Measurements from ENCODE around the gene SKIC2.
A peak's percentile ranks its signal among the peaks of the same experiment; 100 is the strongest.
"Not testable (repeated sequence)": the region's sequence is repeated elsewhere in the genome, so short reads cannot be mapped to it uniquely, and the experiment has no call there.

SKIC2 gene

DNA sequence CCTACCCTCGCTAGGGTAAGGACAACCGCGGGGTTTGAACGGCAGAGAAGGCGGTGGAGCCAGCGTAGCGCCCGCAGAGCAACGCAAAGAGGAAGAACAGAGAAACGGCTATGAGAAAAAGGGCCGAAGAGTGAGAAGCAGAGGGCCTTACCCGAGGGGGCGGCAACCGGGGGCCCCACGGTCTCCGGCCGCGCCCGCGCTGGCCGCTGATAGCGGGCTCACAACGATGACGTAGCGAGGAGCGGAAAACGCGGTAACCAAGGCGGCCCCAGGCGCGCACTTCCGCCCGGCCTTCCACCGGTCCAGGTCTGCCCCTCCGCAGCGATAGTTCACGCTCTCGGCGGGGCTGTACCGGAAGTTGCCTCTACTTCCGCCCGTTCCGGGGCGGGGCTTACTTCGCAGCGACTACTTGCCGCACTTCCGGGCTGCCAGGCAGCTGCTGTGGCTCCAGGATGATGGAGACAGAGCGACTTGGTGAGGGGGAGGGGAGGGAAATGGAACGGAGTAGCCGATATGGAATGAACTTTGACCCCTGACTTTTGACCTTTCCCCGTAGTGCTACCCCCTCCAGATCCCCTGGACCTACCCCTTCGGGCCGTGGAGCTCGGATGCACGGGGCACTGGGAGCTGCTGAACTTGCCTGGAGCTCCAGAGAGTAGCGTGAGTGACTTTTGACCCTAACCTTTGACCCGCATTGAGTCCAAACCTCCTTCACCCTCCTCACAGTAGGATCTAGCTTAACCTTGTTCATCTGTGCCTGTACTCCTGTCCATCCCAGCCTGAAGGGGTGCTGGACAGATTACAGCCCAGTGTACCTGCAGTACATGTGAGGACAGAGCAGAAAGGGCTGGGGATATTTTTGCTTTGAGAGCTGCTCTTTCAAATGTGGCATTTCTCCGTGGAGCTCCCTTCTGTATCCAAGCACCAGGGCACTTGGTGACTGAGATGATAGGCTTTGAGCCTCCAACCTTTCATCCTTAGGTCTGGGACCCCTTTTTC is at the start of gene SKIC2, which contains the start of gene NELFE:
SKIC2 (plus strand) TSS at position 435 of the 999 bp plus-strand sequence; CDS start at position 453, 18 bp downstream.
NELFE (minus strand) TSS at position 231 of the 999 bp plus-strand sequence. CDS start 525 bp downstream, outside the sequence.
- DNase-seq, result peak; percentile 95

DNA sequence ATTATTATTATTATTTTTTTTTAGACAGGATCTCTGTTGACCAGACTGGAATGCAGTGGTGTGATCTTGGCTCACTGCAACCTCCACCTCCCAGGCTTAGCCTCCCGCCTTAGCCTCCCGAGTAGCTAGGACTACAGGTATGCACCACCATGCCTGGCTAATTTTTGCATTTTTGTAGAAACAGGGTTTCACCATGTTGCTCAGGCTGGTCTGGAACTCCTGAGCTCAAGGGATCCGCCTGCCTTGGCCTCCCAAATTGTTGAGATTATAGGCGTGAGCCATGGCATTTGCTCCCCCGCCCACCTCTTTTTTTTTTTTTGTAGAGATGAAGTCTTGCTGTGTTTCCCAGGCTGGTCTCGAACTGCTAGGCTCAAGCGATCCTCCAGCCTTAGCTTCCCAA is 49.7 kb upstream of the SKIC2 start:
- not testable (repeated sequence) for DNase-seq

DNA sequence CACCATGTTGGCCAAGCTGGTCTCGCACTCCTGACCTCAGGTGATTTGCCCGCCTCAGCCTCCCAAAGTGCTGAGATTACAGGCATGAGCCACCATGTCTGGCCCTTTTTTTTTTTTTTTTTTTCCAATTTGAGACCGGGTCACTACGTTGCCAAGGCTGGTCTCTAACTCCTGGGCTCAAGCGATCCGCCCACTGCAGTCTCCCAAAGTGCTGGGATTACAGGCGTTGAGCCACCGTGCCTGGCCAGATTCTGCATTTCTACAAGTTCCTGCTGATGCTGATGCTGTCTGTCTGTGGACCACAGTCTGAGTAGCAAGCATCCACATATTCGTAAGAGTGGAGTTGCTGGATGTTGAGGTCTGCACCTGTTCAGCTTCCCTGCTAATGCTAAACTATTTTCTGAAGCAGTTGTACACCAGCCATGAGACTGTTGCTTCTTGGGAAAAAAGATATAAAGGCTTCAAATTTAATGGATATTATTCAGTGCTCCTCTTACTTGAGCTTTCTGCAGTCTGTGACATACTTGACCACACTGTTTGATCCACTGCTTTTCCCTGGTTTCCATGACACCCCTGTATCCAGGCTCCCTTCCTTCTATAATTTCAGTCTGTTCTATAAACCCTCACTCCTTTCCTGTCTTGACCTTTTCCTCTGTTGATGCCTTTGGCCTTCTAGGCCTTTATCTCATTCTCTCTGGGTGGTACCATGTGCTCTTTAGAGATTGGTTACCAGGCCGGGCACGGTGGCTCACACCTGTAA is 47.0 kb upstream of the SKIC2 start:
- no peak for DNase-seq

DNA sequence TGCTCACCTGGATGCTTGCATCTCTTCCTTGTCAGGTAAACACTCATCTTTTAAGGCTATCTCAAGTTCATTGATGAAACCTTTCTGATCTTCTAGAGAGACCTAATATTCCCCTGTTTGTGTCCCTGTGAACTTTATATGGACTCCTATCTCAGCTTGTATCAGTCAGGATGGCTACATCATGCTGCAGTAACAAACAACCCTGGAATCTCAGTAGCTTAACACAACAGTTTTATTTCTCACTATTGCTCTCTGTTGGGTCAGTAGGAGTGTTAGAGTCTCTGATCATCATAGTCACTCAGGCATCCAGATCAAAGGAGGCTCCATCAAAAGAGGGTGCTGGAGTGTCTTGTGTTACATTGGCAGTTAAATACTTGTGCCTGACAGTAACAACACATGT is 43.6 kb upstream of the SKIC2 start:
- no peak for DNase-seq

DNA sequence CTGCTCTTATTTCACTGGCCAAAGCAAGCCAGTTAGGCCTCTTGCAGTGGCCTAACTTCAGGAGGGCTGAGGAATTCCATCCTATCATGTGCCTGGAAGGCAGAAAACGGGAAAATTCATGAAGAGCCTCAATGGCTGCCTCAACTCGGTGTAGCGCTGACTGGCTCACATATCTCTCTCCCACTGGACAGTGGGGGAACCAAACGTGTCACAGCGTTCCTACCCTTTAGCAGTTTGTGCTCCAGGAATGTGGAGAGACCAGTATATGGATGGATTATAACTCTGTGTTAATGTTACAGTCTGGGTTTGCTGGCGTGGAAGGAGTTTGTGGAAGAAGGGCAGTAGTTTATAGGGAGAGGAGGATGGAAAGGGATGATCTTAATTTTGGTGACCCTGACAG is 43.2 kb upstream of the SKIC2 start:
- DNase-seq, result no peak

DNA sequence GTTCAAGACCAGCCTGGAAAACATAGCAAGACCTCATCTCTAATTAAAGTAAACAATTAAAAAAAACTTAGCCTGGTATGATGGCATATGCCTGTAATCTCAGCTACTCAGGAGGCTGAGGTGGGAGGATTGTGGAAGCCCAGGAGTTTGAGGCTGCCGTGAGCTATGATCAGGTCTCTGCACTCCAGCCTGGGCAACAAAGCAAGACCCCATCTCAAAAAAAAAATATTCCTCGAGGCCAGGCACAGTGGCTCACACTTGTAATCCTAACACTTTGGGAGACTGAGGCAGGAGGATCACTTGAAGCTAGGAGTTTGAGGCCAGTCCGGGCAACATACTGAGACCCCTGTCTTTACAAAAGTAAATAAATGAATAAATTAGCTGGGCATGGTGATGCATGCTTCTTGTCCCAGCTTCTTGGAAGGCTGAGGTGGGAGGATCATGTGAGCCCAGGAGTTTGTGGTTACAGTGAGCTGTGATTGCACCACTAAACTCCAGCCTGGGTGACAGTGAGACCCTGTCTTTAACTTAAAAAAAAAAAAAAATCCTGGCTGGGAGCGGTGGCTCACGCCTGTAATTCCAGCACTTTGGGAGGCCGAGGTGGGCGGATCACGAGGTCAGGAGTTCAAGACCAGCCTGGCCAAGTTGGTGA is 40.8 kb upstream of the SKIC2 start:
- no peak for DNase-seq

DNA sequence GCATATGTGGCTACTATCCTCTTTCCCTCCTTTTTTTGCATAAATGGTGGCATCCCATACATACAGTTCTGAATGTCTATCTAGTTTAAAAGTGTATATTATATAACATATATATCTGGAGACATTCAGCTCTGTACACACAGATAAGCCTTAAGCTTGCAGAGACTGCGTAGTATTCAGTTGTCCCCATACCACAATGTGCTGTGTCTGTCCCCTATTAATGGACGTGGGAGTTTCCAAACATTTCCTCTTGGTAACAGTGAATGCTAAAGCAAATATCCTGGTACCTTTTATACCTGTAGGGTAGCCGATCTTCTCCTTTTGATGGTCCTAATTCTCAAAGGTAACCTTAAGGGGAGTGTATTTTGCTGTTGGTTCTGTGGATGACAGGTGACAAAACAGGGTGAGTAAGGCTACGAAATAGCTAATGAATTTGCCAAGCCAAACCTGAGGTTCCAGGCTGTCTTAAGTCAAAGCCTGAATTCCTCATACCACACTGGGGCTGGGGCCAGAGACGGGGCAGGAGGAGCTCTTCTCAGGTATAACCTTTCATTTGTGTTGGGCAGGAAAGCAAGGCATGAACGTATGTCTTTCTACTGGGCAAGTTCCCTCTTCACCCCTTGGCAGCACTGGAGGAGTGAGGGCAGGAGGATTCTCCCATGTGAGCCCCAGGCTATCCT is 39.2 kb upstream of the SKIC2 start:
- no peak for DNase-seq

DNA sequence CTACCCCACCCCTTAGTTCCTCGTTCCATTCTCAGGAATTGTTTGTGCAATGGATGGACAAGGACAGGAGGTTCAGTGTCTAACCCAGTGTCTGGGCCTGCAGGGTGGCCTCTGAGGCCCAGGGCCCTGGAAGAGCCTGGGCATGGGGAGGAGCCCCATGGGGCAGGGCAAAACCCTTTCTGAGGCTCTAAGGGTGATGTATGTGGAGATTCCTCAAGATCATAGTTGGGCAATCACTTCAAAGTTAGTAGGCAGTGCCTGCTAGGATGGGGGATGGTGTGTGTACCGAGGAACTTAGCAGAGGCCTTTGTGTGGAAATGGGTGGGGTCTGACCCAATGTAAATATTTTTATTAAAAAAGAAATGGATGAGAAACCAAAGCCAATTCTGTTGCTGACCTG is 38.2 kb upstream of the SKIC2 start:
- DNase-seq, result no peak

DNA sequence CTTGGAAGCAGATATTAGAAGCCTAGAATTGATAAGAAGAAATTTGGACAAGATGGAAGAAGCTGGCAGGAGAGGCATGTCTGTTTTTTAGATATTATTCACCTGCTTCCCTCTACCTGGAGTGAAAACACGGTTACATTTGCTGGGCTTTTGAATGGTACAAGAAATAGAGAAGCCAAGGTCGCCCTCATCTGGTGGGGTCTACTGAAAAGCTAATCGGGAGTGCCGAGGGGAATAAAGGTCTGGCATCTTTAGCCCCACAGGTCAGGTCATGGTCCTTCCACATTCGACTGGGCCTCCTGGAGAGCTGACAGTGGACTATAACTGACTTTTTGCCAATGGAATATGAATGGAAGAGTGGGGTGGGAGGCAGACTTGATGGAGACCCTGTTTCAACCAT is 36.0 kb upstream of the SKIC2 start:
- no peak for DNase-seq

DNA sequence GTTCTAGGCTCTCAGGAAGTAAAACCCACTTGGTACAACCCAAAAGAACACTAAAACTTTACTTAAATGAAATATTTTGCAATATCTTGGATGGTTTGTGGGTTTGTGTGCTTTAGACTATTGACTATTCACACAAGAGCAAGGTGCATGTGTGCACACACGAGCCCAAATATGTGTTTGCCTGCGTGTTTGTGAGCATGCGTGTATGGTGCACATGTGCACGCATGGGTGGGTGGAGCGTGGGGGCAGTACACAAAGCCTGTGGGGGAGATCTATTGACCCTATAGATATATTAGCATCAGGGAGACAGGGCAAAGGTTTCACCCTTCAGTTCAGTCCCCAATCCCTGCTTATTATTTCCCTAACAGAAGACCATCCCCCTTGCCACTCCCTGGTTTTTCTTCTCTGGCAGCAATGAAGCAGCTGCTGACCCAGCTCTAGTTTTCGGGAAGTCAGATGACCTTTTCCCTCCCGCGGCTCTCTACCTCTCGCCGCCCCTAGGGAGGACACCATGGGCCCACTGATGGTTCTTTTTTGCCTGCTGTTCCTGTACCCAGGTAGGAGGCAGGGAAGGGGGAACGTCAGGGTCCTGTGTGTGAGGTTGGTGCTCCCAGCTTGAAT is 31.6 kb upstream of the SKIC2 start, which contains the start of gene C2:
C2 (plus strand) TSS at position 476 of the 621 bp plus-strand sequence; CDS start at position 512, 36 bp downstream.
- no peak for DNase-seq

DNA sequence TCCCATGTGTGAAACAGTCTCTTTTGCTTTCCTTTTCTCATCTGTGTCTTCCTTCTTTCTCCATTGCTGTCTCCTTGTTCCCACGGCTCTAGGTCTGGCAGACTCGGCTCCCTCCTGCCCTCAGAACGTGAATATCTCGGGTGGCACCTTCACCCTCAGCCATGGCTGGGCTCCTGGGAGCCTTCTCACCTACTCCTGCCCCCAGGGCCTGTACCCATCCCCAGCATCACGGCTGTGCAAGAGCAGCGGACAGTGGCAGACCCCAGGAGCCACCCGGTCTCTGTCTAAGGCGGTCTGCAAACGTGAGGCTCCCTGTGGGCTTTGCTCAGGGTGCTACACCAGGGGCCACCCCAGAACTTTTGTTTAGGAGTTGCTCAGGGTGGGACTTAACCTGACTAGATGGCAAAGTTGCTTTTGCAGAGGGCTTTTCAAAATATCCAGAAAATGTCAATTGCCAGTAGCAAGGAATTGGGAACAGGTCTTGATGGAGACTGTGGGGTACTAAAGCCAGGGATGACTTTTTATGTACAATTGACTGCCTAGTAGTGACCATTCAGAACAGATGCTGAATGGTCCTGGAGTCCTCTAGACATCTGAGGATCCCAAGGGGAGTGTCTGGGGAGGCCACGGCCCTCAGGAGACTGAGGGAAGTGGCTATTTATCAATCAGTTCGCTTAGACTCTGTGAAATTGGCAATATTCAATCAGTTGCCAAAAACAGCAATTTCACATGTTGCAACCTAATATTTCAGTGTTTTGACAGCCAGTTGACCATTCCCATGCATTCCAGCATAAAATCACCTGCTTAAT is 30.9 kb upstream of the SKIC2 start:
- DNase-seq, result no peak

DNA sequence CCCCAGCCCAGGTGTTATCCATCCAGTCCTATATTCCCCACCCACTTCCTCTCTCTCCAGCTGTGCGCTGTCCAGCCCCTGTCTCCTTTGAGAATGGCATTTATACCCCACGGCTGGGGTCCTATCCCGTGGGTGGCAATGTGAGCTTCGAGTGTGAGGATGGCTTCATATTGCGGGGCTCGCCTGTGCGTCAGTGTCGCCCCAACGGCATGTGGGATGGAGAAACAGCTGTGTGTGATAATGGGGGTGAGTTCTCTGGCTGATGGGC is 30.4 kb upstream of the SKIC2 start:
- DNase-seq, result no peak

DNA sequence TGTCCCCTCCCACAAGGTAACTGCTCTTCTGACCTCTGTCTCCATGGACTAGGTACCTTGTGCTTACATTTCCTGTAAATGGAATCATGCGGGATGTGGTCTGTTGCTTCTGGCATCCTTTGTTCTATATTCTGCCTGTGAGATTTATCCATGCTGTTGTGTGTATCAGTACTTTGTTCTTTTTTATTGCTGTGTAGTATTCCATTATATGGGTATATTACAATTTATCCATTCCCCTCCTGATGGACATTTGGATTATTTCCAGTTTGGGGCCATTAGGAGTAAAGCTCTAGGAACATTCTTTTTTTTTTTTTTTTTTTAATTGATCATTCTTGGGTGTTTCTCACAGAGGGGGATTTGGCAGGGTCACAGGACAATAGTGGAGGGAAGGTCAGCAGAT is 28.0 kb upstream of the SKIC2 start:
- no peak for DNase-seq

DNA sequence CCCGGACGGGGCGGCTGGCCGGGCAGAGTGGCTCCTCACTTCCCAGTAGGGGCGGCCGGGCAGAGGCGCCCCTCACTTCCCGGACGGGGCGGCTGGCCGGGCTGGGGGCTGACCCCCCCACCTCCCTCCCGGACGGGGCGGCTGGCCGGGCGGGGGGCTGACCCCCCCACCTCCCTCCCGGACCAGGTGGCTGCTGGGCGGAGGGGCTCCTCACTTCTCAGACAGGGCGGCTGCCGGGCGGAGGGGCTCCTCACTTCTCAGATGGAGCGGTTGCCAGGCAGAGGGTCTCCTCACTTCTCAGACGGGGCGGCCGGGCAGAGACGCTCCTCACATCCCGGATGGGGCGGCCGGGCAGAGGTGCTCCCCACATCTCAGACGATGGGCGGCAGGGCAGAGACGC is 26.8 kb upstream of the SKIC2 start:
- not testable (repeated sequence) for DNase-seq

DNA sequence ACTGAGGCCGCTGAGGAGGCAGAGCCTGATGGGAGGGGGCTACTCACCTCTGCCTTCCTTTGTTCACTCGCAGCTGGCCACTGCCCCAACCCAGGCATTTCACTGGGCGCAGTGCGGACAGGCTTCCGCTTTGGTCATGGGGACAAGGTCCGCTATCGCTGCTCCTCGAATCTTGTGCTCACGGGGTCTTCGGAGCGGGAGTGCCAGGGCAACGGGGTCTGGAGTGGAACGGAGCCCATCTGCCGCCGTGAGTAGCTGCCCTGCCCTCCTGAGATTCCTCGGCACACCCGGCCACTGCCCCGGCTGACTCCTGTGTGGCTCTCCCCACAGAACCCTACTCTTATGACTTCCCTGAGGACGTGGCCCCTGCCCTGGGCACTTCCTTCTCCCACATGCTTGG is 25.4 kb upstream of the SKIC2 start:
- no peak for DNase-seq

DNA sequence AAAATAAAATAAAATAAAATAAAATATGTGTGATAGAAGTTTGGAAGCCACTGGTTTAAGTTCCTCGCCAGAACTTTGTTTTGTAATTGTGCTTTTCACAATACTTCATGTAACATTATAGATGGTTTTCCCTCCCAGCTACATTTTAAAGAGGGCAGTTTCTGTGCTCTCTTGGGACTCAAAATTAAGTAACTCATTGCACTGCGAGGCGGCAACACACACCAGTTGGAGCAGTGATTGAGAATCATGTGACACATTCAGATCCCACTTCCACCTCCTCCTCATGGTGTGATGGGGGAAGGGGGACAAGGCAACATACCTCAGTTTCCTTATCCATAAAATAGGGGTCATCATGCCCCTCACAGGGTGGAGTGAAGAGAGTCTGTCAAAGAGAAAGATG is 24.0 kb upstream of the SKIC2 start:
- no peak for DNase-seq

DNA sequence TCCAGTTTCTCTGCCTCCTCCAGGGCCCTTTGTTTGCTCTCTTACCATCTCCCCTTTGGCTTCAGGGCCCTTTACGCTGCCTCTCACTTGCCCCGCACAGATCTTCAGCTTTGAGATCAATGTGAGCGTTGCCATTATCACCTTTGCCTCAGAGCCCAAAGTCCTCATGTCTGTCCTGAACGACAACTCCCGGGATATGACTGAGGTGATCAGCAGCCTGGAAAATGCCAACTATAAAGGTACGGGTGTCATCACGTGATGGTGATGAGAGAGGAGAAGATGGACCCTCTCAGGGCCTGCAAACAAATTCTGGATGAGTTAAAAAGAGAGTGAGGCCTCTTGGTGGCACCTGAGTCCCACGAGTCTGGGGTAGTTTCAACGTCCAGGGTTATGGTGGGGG is 23.2 kb upstream of the SKIC2 start:
- no peak for DNase-seq

DNA sequence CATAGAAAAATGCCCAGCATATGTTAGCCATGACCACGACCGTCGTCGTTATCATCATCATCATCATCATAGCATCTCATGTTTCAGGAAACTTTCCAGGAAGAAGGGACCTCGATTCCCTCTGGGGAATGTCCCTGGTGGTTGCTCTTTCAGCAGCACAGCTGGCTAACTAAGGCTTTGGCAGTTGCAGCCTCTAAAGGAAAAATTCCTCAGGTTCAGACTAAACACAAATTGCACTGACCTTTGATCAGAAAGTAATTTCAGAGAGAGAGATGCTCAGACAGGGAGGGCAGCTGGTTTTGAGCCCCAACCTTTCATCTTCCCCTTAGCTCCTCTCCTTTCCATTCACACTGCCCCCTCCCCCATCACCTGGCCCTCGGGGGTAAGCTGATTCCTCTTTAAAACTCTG is 18.7 kb upstream of the SKIC2 start:
- no peak for DNase-seq

DNA sequence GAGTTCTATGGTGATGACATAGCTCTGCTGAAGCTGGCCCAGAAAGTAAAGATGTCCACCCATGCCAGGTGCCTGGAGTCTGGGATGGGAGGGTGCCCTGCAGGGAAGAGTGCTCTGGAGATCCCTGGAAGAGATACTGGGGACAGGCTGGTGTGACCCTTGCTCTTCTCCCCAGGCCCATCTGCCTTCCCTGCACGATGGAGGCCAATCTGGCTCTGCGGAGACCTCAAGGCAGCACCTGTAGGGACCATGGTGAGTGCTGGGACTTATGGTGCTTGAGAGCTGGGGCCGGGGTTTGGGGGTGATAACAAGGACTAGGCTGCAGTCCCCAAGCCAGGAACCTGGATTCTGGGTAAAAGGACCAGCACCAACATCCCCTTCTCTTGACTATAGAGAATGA is 15.2 kb upstream of the SKIC2 start:
- DNase-seq, result no peak

DNA sequence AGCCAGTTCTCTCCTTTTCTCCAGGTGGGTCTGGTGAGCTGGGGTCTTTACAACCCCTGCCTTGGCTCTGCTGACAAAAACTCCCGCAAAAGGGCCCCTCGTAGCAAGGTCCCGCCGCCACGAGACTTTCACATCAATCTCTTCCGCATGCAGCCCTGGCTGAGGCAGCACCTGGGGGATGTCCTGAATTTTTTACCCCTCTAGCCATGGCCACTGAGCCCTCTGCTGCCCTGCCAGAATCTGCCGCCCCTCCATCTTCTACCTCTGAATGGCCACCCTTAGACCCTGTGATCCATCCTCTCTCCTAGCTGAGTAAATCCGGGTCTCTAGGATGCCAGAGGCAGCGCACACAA is 13.8 kb upstream of the SKIC2 start:
- no peak for DNase-seq

Measured in amniotic stem cell (primary cell).